Panc1 (cell line): ENCODE measurements around the gene FETUB. TPM values are rescaled to one million over a fixed set of nuclear protein-coding genes. Genes with fewer than 3 reads are reported as not detected.

ENCODE experiments used
- ATAC-seq: fragments of 200-7000 bp; cut with Tn5 transposase; 2 replicates; pipeline ENCODE4 v1.9.1; 2020; ENCODE audit warnings: mild to moderate bottlenecking, moderate library complexity
- BruUV-seq: library from RNA; stranded (reverse); fragments of 400-500 nt; replicated peaks from 2 replicates; lab custom pipeline; 2021; lab: Mats Ljungman, UMichigan
- CTCF ChIA-PET: fragments of 300-600 bp; sonication (Branson Sonifier 250); formaldehyde crosslinking; loops from one replicate; lab custom pipeline; 2022; ENCODE audit warnings: antibody characterized with exemption; lab: Charles Lee
- POLR2A ChIA-PET: fragments of 300-600 bp; sonication (Branson Sonifier 250); formaldehyde crosslinking; loops from one replicate; lab custom pipeline; 2022; ENCODE audit warnings: antibody characterized with exemption; lab: Charles Lee
- DNase-seq: peaks from one replicate; pipeline ENCODE4 v3.0.0-alpha.2; 2010; ENCODE audit warnings: low read depth, low spot score
- H3K27ac ChIP-seq: 2 replicates; pipeline ENCODE4 v1.5.1; 2011; ENCODE audit warnings: mild to moderate bottlenecking, low read length, inconsistent platforms
- H3K27me3 ChIP-seq: fragments of 200-500 bp; sonication (Bioruptor generic); 2 replicates; pipeline ENCODE4 v1.6.0; 2014; ENCODE audit warnings: low read length, inconsistent platforms; ENCODE audit not compliant: control insufficient read depth, insufficient read depth
- H3K36me3 ChIP-seq: fragments of 200-500 bp; sonication (Bioruptor generic); 2 replicates; pipeline ENCODE4 v1.5.1; 2014; ENCODE audit warnings: inconsistent platforms, mild to moderate bottlenecking, low read length, moderate library complexity; ENCODE audit not compliant: control insufficient read depth, insufficient read depth
- H3K4me1 ChIP-seq: 2 replicates; pipeline ENCODE4 v1.5.1; 2011; ENCODE audit warnings: inconsistent platforms, mild to moderate bottlenecking, low read length, moderate library complexity; ENCODE audit not compliant: control insufficient read depth, insufficient read depth
- H3K4me3 ChIP-seq, 2 experiments: 2 replicates each; pipeline ENCODE4 v1.5.1; 2011 to 2012; ENCODE audit warnings: low read depth in 2 of 2, low read length in 2 of 2, mild to moderate bottlenecking in 2 of 2, inconsistent platforms in 1 of 2, moderate library complexity in 1 of 2
- H3K9me3 ChIP-seq: fragments of 200-500 bp; sonication (Bioruptor generic); 2 replicates; pipeline ENCODE4 v1.5.1; 2014; ENCODE audit warnings: low read depth, mild to moderate bottlenecking, inconsistent platforms, low read length, moderate library complexity; ENCODE audit not compliant: control insufficient read depth, insufficient read depth
- POLR2AphosphoS5 ChIP-seq: IDR thresholded peaks from 2 replicates; pipeline ENCODE4 v1.6.1; 2012; ENCODE audit warnings: mild to moderate bottlenecking, low read depth, low read length, moderate library complexity
- SIN3A ChIP-seq: IDR thresholded peaks from 2 replicates; pipeline ENCODE4 v1.6.1; 2012; ENCODE audit warnings: low read depth, mild to moderate bottlenecking, low read length, moderate library complexity, borderline replicate concordance; ENCODE audit not compliant: insufficient read depth
- TCF7L2 ChIP-seq: IDR thresholded peaks from 2 replicates; pipeline ENCODE4 v1.6.1; 2011; ENCODE audit warnings: mild to moderate bottlenecking, low read depth, low read length, inconsistent platforms
- in situ Hi-C: cut with HindIII; loops from 2 replicates; pipeline ENCODE4 v1.10.0; 2016; ENCODE audit warnings: low sequenced_read_pairs, low pct_unique_long_range_greater_than_20kb
- intact Hi-C: fragments of 100-400 bp; cut with micrococcal nuclease; formaldehyde crosslinking; loops from one replicate; pipeline ENCODE4 v1.10.0; 2022; ENCODE audit not compliant: unreplicated experiment
- total RNA-seq: library from RNA; stranded (reverse); gene quantifications from one replicate; pipeline ENCODE4 v1.2.1, GENCODE V29; 2021; ENCODE audit not compliant: unreplicated experiment
- TF ChIP-seq, protein P1 (sequence below): fragments of 450-650 bp; IDR thresholded peaks from 2 replicates; pipeline ENCODE4 v1.5.1; 2017; ENCODE audit warnings: mild to moderate bottlenecking
- TF ChIP-seq, protein P2 (sequence below), 2 experiments: IDR thresholded peaks; 2 replicates each; pipeline ENCODE4 v1.6.1; 2011 to 2012; ENCODE audit warnings: low read depth in 2 of 2, control low read depth in 1 of 2, low read length in 1 of 2, mild to moderate bottlenecking in 1 of 2, moderate library complexity in 1 of 2; ENCODE audit not compliant: insufficient read depth in 1 of 2

Gene FETUB
- total RNA-seq, 1 experiment from 2014 or later, result not detected

GRCh38 chr3:186598108-186598784 lies 42.0 kb upstream of the FETUB start:
- intact Hi-C loops (no loop called here), in situ Hi-C loops (no loop called here)
- no peaks in the 10 kb centered on the region for H3K9me3 ChIP-seq
- ChIA-PET POLR2A (no interaction called here), CTCF (no interaction called here)
- no peaks in the 10 kb centered on the region for H3K36me3 ChIP-seq
- H3K27me3 ChIP-seq, result no peaks in the 10 kb centered on the region
- H3K4me3 ChIP-seq, result no peak overlapping the region
- no peaks in the 10 kb centered on the region for H3K4me1 ChIP-seq
- ATAC-seq (no peak), DNase-seq (no peak)
- TF ChIP-seq TCF7L2 (no peak), POLR2AphosphoS5 (no peak), SIN3A (no peak)
- TF ChIP-seq, protein P1, sequence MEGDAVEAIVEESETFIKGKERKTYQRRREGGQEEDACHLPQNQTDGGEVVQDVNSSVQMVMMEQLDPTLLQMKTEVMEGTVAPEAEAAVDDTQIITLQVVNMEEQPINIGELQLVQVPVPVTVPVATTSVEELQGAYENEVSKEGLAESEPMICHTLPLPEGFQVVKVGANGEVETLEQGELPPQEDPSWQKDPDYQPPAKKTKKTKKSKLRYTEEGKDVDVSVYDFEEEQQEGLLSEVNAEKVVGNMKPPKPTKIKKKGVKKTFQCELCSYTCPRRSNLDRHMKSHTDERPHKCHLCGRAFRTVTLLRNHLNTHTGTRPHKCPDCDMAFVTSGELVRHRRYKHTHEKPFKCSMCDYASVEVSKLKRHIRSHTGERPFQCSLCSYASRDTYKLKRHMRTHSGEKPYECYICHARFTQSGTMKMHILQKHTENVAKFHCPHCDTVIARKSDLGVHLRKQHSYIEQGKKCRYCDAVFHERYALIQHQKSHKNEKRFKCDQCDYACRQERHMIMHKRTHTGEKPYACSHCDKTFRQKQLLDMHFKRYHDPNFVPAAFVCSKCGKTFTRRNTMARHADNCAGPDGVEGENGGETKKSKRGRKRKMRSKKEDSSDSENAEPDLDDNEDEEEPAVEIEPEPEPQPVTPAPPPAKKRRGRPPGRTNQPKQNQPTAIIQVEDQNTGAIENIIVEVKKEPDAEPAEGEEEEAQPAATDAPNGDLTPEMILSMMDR, result no peak
- TF ChIP-seq, protein P2, sequence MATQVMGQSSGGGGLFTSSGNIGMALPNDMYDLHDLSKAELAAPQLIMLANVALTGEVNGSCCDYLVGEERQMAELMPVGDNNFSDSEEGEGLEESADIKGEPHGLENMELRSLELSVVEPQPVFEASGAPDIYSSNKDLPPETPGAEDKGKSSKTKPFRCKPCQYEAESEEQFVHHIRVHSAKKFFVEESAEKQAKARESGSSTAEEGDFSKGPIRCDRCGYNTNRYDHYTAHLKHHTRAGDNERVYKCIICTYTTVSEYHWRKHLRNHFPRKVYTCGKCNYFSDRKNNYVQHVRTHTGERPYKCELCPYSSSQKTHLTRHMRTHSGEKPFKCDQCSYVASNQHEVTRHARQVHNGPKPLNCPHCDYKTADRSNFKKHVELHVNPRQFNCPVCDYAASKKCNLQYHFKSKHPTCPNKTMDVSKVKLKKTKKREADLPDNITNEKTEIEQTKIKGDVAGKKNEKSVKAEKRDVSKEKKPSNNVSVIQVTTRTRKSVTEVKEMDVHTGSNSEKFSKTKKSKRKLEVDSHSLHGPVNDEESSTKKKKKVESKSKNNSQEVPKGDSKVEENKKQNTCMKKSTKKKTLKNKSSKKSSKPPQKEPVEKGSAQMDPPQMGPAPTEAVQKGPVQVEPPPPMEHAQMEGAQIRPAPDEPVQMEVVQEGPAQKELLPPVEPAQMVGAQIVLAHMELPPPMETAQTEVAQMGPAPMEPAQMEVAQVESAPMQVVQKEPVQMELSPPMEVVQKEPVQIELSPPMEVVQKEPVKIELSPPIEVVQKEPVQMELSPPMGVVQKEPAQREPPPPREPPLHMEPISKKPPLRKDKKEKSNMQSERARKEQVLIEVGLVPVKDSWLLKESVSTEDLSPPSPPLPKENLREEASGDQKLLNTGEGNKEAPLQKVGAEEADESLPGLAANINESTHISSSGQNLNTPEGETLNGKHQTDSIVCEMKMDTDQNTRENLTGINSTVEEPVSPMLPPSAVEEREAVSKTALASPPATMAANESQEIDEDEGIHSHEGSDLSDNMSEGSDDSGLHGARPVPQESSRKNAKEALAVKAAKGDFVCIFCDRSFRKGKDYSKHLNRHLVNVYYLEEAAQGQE (IDR thresholded peaks at IDR 0.05; ENCODE audit: insufficient read depth in 1 of 2, low read depth in 2 of 2, low read length in 1 of 2), result no peak
- no peak overlapping the region for H3K27ac ChIP-seq
- BruUV-seq, result no TSS peak

DNA sequence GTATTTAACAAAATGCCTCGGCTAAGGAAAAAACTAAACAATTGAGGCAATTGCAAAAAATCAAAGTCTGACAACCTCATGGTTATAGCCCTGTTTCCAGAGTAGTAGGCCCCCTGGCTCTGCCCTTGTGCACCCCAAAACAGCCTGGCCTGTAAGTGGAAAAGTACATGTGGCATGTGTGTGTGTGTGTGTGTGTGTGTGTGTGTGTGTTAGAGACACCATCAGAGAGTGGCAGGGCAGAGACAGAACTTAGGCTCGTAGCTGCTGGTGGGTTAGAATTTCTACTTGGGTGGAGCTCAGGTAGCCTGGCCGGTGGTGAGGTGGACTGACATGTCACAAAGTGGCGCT lies 41.4 kb upstream of the FETUB start:
- POLR2A ChIA-PET, result no interaction called here
- Histone ChIP-seq H3K4me1 (no peaks in the 10 kb centered on the region), H3K27me3 (no peaks in the 10 kb centered on the region), H3K4me3 (no peak overlapping the region), H3K9me3 (no peaks in the 10 kb centered on the region), H3K36me3 (no peaks in the 10 kb centered on the region), H3K27ac (no peak overlapping the region)
- TF ChIP-seq SIN3A (no peak), TCF7L2 (no peak), POLR2AphosphoS5 (no peak)
- TF ChIP-seq, protein P2 (IDR thresholded peaks at IDR 0.05; ENCODE audit: insufficient read depth in 1 of 2, low read depth in 2 of 2, low read length in 1 of 2), result no peak
- TF ChIP-seq, protein P1, result no peak
- DNase-seq, result no peak
- intact Hi-C loops, result no loop called here
- BruUV-seq, result no TSS peak
- no peak for ATAC-seq
- CTCF ChIA-PET, result interaction anchor here (0.6 kb wide), 2 partner anchors 18 to 696 kb away, joined by 3 to 4 read pairs; no protein-coding TSS in a partner anchor
- in situ Hi-C loops, result no loop called here
